SU-DHL-6 (cell line): Measurements from ENCODE around the gene TICRR.

Source experiments
- H2AFZ ChIP-seq: fragments of 200-600 bp; sonication (generic); 2 replicates; pipeline ENCODE4 v1.6.1; 2014; ENCODE audit warnings: low read depth, mild to moderate bottlenecking, moderate library complexity, mixed read lengths, antibody characterized with exemption, low read length; ENCODE audit not compliant: severe bottlenecking
- H3F3A ChIP-seq: fragments of 200-600 bp; shearing (Covaris generic); 2 replicates; pipeline ENCODE4 v1.6.0; 2016; ENCODE audit warnings: antibody characterized with exemption, mild to moderate bottlenecking; ENCODE audit not compliant: insufficient read depth
- H3K27ac ChIP-seq: fragments of 200-600 bp; sonication (generic); 2 replicates; pipeline ENCODE4 v1.5.1; 2016; ENCODE audit warnings: low read depth, mild to moderate bottlenecking, low read length, moderate library complexity, mixed read lengths
- H3K27me3 ChIP-seq: fragments of 200-600 bp; sonication (generic), shearing (Covaris generic); 2 replicates; pipeline ENCODE4 v1.6.0; 2014; ENCODE audit warnings: mild to moderate bottlenecking, low read length
- H3K36me3 ChIP-seq: fragments of 200-600 bp; sonication (generic); 2 replicates; pipeline ENCODE4 v1.6.1; 2014; ENCODE audit warnings: mild to moderate bottlenecking, low read length, mixed read lengths
- H3K4me2 ChIP-seq: fragments of 300-600, 200-600 bp; shearing (Covaris generic), sonication (generic); 2 replicates; pipeline ENCODE4 v1.6.0; 2014; ENCODE audit warnings: low read length, low read depth, mild to moderate bottlenecking; ENCODE audit not compliant: poor library complexity, severe bottlenecking
- H3K4me3 ChIP-seq: fragments of 200-600 bp; sonication (generic); 2 replicates; pipeline ENCODE4 v1.5.1; 2014; ENCODE audit warnings: antibody characterized with exemption, low read length, mild to moderate bottlenecking, mixed read lengths; ENCODE audit not compliant: insufficient read depth, poor library complexity, severe bottlenecking
- H3K79me2 ChIP-seq: fragments of 200-600 bp; sonication (generic); 2 replicates; pipeline ENCODE4 v1.6.1; 2014; ENCODE audit warnings: mild to moderate bottlenecking, low read length, moderate library complexity; ENCODE audit not compliant: insufficient read depth
- H3K9ac ChIP-seq: fragments of 200-600 bp; sonication (generic); 2 replicates; pipeline ENCODE4 v1.7.0; 2014; ENCODE audit warnings: mild to moderate bottlenecking, low read length
- H3K9me2 ChIP-seq: fragments of 200-600 bp; sonication (generic); replicated peaks from 2 replicates; pipeline ENCODE4 v1.6.1; 2014; ENCODE audit warnings: low read length; ENCODE audit not compliant: insufficient read depth
- H3K9me3 ChIP-seq: fragments of 200-600 bp; sonication (generic); 2 replicates; pipeline ENCODE4 v1.6.1; 2014; ENCODE audit warnings: low read length, mixed read lengths; ENCODE audit not compliant: insufficient read depth
- H4K20me1 ChIP-seq: fragments of 200-600 bp; sonication (generic); 2 replicates; pipeline ENCODE4 v1.6.1; 2014; ENCODE audit warnings: low read depth, mild to moderate bottlenecking, antibody characterized with exemption, low read length, moderate library complexity, mixed read lengths
- EZH2phosphoT487 ChIP-seq: fragments of 200-600 bp; sonication (generic), shearing (Covaris generic); conservative IDR thresholded peaks from 2 replicates; pipeline ENCODE4 v1.6.1; 2018; ENCODE audit warnings: mild to moderate bottlenecking, antibody characterized with exemption, low read length, moderate library complexity, mixed read lengths
- TF ChIP-seq, protein P1 (sequence below): fragments of 200-600 bp; sonication (generic); IDR thresholded peaks from one replicate; pipeline ENCODE4 v1.5.1; 2017; ENCODE audit warnings: antibody characterized with exemption, mild to moderate bottlenecking, low read length, moderate library complexity; ENCODE audit not compliant: insufficient read depth, poor library complexity, severe bottlenecking

TICRR gene

DNA sequence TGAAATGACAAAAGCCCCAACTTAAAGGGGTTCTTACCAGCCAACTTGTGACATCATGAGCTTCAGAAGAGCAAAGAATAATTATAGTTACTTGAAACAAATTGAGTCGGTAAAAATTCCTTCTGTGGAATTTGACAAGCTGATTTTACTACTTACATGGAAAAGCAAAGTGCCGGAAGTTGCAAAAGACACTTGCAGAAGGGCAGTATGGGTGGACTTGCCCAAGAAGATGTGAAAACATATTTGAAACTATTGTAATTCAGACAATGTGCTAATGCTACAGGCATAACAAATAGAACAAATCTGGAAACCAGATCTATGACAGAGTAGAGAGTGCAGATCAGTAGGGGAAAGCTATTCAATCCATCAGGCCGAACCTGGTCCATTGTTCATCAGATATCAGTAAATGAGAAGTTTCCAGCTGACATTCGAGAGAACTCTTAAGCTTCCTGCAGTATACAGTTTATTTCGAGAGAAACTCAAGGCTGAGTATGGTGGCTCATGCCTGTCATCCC is 82.5 kb downstream of the TICRR start:
- no peak overlapping the region for H3K9ac ChIP-seq
- 0 out of 2 replicates have a peak, but pooled peaks cover 3% of the 10 kb centered on the region for H3K27me3 ChIP-seq
- no peak overlapping the region for H2AFZ ChIP-seq
- H3K9me2 ChIP-seq: no peaks in the 10 kb centered on the region
- no peak overlapping the region for H3K4me2 ChIP-seq
- H3K9me3 ChIP-seq: no peaks in the 10 kb centered on the region
- H4K20me1 ChIP-seq: no peaks in the 10 kb centered on the region
- no peak overlapping the region for H3K4me3 ChIP-seq
- H3K27ac ChIP-seq: no peak overlapping the region
- H3K79me2 ChIP-seq: no peaks in the 10 kb centered on the region
- no peaks in the 10 kb centered on the region for H3F3A ChIP-seq
- TF ChIP-seq EZH2phosphoT487: no peak
- TF ChIP-seq, protein P1, sequence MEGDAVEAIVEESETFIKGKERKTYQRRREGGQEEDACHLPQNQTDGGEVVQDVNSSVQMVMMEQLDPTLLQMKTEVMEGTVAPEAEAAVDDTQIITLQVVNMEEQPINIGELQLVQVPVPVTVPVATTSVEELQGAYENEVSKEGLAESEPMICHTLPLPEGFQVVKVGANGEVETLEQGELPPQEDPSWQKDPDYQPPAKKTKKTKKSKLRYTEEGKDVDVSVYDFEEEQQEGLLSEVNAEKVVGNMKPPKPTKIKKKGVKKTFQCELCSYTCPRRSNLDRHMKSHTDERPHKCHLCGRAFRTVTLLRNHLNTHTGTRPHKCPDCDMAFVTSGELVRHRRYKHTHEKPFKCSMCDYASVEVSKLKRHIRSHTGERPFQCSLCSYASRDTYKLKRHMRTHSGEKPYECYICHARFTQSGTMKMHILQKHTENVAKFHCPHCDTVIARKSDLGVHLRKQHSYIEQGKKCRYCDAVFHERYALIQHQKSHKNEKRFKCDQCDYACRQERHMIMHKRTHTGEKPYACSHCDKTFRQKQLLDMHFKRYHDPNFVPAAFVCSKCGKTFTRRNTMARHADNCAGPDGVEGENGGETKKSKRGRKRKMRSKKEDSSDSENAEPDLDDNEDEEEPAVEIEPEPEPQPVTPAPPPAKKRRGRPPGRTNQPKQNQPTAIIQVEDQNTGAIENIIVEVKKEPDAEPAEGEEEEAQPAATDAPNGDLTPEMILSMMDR: no peak
- no peaks in the 10 kb centered on the region for H3K36me3 ChIP-seq

DNA sequence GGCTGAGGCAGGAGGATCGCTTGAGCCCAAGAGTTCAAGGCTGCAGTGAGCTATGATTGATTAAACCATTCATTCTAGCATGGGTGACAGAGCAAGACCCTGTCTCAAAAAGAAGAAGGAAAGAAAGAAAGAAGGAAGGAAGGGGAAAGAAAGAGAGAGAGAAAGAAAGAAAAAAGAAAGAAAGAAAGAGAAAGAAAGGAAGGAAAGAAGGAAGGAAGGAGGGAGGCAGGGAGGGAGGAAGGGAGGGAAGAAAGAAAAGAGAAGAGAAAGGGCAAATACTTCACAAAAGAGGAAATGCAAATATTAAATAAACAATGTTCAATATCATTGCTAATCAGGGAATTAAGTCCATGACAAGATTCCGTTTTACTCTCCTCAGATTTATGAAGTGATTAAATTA is 84.0 kb downstream of the TICRR start:
- Histone ChIP-seq H4K20me1 (no peaks in the 10 kb centered on the region), H3K4me2 (no peak overlapping the region), H3K9me2 (no peaks in the 10 kb centered on the region), H3K9me3 (no peaks in the 10 kb centered on the region), H2AFZ (no peak overlapping the region), H3K27me3 (0 out of 2 replicates have a peak, but pooled peaks cover 3% of the 10 kb centered on the region), H3K4me3 (no peak overlapping the region), H3K27ac (no peak overlapping the region), H3K79me2 (no peaks in the 10 kb centered on the region), H3K36me3 (no peaks in the 10 kb centered on the region), H3F3A (no peaks in the 10 kb centered on the region), H3K9ac (no peak overlapping the region)
- no peak for TF ChIP-seq EZH2phosphoT487
- TF ChIP-seq, protein P1: no peak

DNA sequence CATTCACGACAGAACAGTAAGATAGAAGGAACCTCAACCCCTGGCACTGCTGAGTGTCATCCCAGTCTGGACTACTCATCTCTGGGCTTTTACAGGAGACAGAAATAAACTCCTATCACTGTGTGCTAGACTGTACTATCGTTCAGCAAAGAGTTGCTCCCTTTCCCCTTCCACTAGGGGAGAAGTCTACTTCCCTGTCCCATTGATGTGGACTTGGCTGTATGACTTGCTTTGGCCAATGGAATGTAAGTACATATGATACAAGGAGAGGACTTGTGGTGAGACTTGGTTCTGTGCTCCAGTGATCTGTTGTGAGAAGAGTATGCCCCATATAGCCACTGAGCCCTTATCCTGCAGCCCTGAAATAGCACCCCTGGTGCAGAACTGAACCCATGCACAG is 85.3 kb downstream of the TICRR start:
- H2AFZ ChIP-seq: no peak overlapping the region
- H3K4me2 ChIP-seq: no peak overlapping the region
- no peak overlapping the region for H3K4me3 ChIP-seq
- H3K9me2 ChIP-seq: no peaks in the 10 kb centered on the region
- H3K27ac ChIP-seq: no peak overlapping the region
- H3K9me3 ChIP-seq: no peaks in the 10 kb centered on the region
- no peaks in the 10 kb centered on the region for H4K20me1 ChIP-seq
- H3K79me2 ChIP-seq: no peaks in the 10 kb centered on the region
- H3K27me3 ChIP-seq: 0 out of 2 replicates have a peak, but pooled peaks cover 3% of the 10 kb centered on the region
- H3K9ac ChIP-seq: no peak overlapping the region
- H3F3A ChIP-seq: no peaks in the 10 kb centered on the region
- TF ChIP-seq, protein P1: no peak
- H3K36me3 ChIP-seq: no peaks in the 10 kb centered on the region
